PFSK-1 (cell line): Measurements from ENCODE around the gene NDUFA13.

Experiments
- FOXP2 ChIP-seq: optimal IDR thresholded peaks from 2 replicates; pipeline ENCODE3; 2011; ENCODE audit warnings: borderline replicate concordance, control low read depth, inconsistent platforms; ENCODE audit not compliant: insufficient read depth; ENCODE audit errors: extremely low read length, extremely low read depth
- TAF1 ChIP-seq: IDR thresholded peaks from 2 replicates; pipeline ENCODE4 v1.6.1; 2012; ENCODE audit warnings: low read length, control low read depth, borderline replicate concordance; ENCODE audit not compliant: insufficient read depth
- TF ChIP-seq, protein P1 (sequence below), 2 experiments: IDR thresholded peaks; 2 replicates each; pipeline versions ENCODE4 v1.6.1 to v1.8.0; 2011 to 2012; ENCODE audit warnings: low read depth in 2 of 2, low read length in 2 of 2, control low read depth in 1 of 2, inconsistent platforms in 1 of 2, mild to moderate bottlenecking in 1 of 2, moderate library complexity in 1 of 2; ENCODE audit not compliant: insufficient read depth in 1 of 2

GRCh38 chr19:19523177-19523576, 7.2 kb downstream of the NDUFA13 start:
- TF ChIP-seq FOXP2: no peak
- TF ChIP-seq, protein P1, sequence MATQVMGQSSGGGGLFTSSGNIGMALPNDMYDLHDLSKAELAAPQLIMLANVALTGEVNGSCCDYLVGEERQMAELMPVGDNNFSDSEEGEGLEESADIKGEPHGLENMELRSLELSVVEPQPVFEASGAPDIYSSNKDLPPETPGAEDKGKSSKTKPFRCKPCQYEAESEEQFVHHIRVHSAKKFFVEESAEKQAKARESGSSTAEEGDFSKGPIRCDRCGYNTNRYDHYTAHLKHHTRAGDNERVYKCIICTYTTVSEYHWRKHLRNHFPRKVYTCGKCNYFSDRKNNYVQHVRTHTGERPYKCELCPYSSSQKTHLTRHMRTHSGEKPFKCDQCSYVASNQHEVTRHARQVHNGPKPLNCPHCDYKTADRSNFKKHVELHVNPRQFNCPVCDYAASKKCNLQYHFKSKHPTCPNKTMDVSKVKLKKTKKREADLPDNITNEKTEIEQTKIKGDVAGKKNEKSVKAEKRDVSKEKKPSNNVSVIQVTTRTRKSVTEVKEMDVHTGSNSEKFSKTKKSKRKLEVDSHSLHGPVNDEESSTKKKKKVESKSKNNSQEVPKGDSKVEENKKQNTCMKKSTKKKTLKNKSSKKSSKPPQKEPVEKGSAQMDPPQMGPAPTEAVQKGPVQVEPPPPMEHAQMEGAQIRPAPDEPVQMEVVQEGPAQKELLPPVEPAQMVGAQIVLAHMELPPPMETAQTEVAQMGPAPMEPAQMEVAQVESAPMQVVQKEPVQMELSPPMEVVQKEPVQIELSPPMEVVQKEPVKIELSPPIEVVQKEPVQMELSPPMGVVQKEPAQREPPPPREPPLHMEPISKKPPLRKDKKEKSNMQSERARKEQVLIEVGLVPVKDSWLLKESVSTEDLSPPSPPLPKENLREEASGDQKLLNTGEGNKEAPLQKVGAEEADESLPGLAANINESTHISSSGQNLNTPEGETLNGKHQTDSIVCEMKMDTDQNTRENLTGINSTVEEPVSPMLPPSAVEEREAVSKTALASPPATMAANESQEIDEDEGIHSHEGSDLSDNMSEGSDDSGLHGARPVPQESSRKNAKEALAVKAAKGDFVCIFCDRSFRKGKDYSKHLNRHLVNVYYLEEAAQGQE (IDR thresholded peaks at IDR 0.05; ENCODE audit: insufficient read depth in 1 of 2, low read depth in 2 of 2, low read length in 2 of 2): no peak
- TF ChIP-seq TAF1: no peak
